ENCODE data around the gene NSL1.
A peak's percentile ranks its signal among the peaks of the same experiment; 100 is the strongest.
"Not testable (repeated sequence)": the region's sequence is repeated elsewhere in the genome, so short reads cannot be mapped to it uniquely, and the experiment has no call there.

NSL1 gene

DNA sequence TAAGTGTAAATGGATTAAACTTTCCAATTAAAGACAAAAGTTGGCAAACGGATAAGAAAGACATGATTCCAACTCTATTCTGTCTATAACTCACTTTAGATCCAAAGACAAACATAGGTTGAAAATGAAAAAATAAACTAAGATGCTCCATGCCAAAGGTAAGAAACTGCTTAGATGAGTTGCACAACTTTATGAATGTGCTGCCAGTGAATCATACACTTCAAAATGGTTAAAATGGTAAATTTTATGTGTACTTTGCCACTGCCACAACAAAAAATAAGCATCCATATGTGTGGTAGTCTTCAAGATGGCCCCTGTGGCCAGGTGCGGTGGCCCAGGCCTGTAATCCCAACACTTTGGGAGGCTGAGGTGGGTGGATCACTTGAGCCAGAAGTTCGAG, 45.0 kb downstream of the NSL1 start:
- DNase-seq = no peak

DNA sequence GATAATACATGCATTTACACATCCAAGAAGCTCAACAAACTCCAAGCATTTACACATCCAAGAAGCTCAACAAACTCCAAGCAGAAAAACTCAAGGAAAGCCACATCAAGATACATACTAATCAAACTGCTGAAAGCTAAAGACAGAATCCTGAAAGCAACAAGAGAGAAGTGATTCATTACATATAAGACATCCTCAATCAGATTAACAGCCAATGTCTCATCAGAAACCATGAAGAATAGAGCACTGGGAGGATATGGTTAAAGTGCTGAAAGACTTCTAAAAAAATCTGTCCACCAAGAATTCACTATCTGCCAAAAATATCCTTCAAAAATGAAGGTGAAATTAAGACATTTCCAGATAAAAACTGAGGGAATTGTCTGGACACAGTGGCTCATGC, 46.3 kb downstream of the NSL1 start:
- no peak for DNase-seq

DNA sequence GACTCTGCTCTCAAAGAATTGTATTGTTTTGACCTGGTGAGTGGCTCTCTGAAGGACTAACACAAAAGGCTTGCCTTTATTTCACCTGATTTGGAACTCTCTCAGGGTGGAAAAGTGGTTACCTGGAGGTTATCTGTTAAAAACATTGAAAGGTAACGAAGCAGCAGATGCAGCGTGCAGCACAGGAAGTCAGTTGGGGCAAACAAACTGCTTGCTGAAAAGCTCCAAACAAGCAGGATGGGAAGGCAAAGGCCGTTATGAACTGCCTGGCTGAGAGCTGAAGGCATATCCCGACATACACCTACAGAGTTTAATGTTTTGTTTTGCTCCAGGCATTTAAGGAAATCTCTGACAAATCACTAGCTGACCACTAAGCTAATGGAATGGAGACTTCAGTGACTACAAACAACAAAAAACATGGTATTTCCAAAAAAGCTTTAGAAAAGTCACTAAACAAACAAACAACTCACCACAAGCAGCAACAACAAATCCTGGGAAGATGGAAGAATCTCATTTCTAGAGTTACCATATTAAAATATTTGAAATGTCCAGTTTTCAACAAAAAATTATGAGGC, 47.6 kb downstream of the NSL1 start:
- peak in 1 of 5 donors; percentile 32 for DNase-seq

DNA sequence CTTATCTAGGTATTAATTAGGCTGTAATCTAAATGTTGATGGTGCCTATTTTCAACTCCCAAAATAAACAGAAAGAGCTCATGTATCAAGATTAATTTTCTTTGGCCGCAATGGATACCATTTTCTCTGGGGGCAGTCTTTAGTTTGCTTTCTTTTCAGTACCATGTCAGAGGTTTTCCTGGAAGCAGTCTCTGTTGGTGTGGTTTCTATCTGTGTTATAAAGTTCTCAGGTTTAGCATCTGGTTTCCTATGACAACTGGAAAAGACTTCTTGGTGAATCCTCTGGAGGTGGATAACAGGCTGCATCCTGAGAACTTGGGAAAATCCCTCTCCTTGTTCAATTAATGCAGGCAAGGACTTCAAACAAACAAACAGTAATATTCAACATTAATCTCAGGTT, 53.2 kb downstream of the NSL1 start:
- peak in 1 of 5 donors; percentile 59 for DNase-seq

DNA sequence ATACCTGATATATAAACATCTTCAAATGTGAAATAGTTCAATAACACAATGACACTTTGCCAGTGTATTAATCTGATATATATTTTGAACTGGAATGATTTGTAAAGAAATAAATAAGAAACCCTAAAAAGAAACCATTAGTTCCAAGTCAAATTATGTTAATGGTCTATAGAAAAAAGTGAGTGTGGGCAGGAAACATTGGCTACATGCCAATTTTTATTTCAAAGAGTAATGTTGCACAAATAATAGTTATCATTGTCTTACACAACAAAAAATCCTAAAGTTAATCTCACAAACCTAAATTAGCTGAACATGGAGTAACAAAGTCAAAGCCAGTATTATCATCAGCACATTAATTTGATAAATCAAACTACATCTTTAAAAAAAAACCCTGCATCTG, 54.0 kb downstream of the NSL1 start:
- no peak for DNase-seq

DNA sequence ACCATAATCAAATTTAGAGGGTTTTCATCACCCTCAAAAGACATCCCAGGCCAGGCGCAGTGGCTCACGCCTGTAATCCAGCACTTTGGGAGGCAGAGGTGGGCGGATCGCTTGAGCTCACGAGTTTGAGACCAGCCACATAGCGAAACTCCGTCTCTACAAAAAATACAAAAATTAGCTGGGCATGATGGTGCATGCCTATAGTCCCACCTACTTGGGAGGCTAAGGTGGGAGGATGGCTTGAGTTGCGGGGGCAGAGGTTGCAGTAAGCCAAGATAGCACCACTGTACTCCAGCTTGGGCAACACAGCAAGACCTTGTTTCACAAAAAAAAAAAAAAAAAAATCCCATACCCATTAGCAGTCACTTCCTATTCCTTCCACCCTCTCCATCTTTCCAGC, 58.5 kb downstream of the NSL1 start:
- DNase-seq = no peak

DNA sequence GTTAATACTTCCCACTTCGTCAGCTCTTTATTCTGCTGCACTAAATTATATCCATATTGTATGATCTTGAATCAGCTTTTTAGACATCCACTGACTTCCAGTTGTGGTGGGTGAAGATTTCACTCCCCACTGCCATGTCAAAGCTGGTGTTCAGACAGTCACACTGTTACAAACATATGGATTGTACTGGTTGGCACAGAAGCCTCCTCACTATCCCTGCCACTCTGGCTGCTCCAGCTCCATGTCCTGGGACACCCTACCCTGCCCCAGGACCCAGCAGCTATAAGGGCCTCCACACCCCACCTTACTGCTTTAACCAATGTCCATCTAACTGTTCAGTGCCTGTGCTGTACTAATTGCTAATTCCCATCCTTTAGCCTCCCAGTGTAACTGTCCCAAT, 59.9 kb downstream of the NSL1 start:
- no peak for DNase-seq

DNA sequence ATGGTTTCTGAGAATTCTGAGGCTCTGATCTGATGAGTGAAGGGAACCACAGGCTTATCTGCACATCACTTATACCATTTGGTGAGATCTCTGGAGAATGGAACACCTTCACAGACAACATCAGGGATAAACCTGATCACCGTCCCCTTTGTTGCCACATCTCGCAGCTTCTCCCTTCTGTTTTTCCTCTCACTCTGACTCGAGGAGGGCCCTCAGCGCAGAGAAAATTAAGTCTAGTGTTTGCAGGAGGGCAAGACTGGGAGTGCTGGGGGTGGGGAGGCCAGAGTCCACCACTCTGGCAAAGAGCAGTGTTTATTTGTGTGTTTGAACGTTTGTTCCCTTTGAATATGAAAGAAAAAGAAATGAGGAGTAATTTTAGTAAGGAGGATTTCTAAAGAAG, 63.0 kb downstream of the NSL1 start:
- no peak for DNase-seq

DNA sequence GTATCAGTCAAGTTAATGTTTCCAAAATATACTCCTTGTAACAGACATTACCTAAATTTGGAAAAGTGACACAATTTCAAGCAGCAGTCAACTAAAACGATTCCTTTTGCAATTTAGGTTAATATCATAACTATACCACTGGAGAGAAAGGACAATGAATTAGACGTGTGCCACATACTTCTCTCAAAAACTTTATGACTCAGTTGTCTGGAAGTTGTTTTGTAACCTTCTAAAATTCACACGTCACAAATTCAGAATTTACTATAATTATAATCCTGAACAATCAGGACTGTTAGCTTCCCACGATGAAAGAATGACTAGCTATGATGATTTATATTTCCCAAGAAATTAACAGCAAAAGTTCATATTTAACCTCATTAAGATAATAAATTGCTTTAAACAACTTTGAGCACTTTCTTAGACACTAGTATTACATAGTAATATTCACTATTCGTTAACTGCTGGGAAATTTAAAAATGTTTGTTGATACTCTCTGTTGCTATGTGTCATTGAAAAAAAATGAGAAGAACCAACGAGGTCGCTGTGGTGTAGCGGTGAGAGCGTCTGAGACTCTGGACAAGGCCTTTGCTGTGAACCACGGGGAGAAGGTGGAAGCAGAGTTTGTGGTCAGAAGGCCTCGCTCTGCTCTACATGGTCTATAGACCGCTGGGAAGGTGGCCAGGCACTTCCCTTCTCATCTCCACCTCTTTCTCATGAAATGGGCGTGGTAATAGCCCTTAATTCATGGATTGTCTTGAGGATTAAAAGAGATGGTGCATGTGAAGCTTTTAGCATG, 64.0 kb downstream of the NSL1 start:
- DNase-seq = no peak

DNA sequence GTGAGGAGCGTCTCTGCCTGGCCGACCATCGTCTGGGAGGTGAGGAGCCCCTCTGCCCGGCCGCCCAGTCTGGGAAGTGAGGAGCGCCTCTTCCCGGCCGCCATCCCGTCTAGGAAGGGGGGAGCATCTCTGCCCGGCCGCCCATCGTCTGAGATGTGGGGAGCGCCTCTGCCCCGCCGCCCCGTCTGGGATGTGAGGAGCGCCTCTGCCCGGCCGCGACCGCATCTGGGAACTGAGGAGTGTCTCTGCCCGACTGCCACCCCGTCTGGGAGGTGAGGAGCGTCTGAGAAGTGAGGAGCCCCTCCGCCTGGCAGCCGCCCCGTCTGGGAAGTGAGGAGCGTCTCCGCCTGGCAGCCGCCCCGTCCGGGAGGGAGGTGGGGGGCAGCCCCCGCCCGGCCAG, 66.9 kb downstream of the NSL1 start:
- not testable (repeated sequence) for DNase-seq

DNA sequence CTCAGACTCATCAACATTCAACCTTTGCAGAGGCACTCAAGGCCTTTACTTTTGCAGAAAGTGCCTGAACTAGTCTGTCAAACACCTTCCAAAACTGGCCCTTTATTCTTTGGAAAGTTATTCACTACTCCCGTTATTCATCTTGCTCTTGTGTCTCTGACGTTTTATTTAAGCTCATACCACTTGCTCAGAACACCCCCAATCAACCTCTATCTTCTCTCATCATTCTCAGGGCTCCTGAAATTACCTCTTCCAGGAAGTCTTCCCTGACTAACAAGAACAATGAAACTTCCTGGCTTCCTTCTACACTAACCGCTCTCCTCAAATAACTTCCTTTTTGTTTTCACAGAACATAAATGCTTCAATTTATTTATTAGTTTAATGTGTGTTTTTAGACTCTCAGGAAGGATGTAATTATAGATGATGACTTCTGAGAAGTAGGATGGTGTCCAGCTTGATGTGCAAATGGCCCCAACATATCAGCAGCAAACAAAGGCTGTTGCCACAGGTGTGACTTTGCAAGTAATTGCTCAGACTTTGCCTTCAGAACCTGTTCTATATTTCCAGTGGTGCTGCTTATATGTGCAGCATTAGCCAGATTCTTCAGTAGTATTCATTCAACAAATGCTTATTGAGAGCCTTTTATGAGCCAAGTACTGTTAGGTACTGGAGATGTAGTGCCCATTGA, 69.2 kb downstream of the NSL1 start:
- DNase-seq = peak in 1 of 5 donors; percentile 67

DNA sequence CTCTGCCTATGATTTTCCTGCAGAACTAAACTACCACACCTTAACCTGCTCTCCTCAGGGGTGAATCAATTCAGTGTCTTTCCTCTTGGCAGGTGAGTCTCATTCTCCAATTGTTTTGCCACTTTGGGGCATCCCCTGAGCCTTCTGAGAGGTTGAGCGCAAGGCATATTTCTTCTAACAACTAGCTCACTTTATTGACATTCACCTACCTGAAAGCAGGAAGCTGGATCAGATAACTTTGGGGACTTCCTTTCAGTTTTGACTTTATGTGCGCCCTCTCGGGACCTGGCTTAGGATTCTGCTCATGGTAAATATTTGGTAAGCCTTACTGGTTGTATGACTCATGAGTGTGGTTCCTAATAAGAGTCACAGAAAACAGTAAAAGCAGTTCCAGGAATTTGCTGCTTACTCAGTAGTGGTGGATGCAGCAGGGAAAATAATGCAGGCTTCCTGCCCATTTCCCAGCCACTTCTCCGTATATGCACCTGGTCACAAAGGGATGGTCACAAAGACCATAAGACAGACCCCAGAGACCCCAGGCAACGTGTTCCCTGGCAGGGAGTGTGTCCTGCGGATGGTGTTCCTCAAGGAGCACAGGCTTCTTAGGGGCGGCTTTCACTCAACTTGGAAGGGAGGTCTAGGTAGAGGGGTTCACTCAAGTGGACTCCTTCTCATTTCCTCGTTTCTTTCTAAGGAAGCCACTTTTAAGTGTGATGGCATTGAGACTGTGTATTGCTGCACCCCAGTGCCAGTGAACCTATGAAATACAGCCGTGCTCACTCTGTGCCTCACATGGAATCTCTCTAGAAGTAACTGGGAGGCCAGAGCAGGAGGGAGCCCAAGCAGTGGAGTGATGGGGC, 70.0 kb downstream of the NSL1 start:
- peak in 1 of 5 donors; percentile 84 for DNase-seq

DNA sequence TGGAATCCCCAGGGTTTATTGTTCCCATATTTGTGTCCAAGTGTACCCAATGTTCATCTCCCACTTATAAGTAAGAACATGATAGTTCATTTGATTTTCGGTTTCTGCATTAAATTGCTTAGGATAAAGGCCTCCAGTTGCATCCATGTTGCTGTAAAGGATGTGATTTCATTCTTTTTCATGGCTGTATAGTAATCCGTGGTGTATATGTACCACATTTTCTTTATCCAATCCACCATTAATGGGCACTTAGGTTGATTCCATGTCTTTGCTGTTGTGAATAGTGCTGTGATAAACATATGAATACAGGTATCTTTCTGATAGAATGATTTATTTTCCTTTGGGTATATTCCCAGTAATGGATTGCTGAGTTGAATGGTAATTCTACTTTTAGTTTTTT, 71.9 kb downstream of the NSL1 start:
- no peak for DNase-seq

DNA sequence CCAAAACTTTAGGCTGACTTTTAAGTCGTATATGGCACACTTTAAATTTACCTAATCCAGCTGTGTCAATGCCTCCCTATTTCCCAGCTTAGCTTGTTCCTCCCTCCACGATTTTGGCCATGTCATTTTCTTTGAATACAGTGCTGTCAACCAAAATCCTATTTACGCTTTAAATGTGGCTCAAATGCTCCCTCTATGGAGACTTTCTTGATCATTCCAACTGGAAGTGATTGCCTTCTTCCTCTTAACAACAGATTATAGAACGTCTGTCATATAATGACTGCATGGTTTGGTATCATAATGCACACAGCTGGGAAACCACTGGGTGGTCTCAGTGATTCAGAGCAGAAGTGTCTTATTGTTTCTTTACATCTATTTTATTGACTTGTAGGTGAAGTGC, 73.1 kb downstream of the NSL1 start:
- DNase-seq = no peak

DNA sequence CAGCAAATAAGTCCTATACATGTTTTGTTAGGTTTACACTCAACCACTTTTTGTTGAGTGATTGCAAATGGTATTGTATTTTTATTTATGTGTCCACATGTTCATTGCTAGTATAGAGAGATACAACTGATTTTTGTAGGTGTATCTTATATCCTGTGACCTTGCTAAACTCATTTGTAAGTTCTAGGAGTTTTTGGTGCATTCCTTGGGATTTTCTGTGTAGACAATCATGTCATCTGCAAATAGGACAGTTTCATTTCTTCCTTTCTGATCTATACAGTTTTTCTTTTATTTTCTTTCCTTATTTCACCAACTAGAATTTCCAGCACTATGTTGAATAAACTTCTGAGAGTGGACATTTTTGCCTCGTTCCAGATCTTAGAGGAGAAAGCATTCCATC, 75.4 kb downstream of the NSL1 start:
- no peak for DNase-seq

DNA sequence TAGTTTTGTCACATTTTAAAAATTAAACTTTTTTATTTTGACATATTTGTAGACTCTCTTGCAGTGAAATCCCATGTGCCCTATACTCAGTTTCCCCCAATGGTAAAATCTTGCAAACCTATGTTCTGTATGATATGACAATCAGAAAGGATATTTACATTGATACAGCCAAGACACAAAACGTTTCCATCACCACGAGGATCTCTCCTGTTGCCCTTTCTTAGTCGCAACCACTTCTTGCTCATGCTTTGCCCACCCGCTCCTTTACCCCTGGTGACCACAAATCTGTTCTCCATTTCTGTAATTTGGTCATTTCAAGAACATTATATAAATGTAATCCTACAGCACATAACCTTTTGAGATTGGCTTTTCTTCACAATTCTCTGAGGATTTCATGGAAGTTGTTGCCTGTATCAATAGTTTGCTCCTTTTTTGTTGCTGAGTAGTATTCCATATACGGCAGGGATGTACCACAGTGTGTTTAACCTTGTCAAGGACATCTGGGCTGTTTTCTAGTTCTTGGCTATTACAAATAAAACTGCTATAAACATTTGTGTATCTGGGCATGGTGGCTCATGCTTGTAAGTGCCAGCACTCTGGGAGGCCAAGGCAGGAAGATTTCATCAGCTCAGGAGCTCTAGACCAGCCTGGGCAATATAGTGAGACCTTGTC, 78.0 kb downstream of the NSL1 start:
- DNase-seq = no peak

DNA sequence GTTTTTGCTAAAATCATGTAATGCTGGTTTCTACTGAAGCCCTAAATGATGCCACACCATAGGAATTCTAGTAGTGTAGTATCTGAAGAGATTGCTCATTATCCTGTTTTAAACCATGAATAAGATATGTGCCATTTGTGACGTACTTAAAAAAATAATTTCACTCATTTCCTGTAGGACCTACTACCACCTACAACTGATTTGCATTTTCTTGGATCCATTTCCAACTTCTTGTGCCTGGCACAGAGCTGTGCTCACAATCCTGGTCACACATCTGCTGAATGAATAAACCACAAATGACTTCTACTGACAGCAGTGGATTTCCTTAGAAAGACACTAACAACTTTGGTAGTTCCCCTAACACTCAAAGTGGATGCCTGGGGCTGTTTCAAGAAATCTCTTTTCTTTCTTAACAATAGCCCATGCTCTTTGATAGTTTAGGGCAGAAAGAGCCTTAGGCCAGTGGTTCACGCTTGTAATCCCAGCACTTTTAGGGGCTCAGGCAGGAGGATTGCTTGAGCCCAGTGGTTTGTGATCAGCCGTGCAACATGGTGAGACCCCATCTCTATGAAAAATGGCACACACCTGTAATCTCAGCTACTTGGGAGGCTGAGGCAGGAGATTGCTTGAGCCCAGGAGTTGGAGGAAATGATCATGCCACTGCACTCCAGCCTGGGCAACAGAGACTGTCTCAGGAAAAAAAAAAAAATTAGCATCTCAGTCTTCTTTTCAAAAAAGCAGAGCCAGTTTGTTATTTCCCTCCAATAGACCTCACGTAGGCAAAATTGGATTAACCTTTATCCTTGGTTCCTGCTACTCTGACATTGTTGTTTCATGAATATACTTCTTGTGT, 78.9 kb downstream of the NSL1 start:
- DNase-seq = peak in 1 of 5 donors; percentile 58

DNA sequence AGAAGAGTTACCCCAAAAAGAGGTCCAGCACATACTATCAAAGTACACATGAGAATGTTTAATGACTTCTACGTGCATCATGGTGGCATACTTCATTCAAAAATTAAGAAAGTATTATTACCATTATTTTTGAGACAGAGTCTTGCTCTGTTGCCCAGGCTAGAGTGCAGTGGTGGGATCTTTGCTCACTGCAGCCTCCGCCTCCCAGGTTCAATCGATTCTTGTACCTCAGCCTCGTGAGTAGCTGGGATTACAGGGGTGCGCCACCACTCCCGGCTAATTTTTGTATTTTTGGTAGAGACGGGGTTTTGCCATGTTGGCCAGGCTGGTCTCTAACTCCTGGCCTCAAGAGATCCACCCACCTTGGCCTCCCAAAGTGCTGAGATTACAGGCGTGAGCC, 79.6 kb downstream of the NSL1 start:
- not testable (repeated sequence) for DNase-seq

DNA sequence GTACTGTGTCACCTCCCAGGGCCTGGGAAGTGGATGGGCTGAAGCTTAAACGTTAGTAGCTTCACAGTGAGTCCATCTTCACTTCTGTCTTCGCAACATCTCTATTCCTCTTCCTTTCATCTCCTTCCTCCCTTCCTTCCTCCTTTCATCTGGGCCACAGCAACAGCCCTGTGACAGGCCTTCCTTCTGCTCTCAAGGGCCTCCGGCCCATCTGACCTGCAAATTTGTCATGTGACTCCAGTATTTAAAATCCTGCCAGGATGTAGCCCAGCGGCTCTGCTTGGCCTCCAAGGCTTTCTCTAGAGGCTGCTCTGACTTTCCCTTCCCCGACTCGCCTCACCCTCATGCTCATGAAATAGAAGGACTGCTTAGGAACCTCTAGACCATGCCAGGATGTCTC, 81.0 kb downstream of the NSL1 start:
- DNase-seq = no peak

DNA sequence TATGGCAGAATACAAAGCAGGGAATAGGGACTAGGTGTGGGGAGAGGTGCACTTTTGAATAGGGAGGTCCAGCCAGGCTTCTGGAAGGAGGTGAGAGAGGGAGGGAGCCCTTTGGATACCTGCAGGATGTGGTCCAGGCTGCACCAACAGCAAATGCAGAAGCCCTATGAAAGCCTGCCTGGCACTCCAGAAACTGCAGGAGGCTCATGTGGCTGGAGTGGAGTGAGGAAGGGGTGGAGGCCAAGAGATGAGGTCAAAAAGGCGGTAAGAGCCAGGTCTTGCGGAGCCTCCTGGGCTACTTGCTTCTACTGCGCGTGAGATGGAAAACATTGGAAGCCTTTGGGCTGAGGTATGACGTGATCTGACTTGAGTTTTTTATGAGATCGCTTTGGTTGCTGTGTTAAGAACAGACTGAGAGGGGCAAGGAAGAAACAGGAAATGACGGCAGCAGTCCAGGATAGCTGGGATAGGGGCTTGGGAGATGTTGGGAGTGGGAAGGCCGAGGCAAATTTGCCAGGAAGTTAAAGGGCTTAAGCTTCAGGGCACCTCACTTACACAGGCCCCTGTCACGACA, 87.5 kb downstream of the NSL1 start:
- DNase-seq = no peak

DNA sequence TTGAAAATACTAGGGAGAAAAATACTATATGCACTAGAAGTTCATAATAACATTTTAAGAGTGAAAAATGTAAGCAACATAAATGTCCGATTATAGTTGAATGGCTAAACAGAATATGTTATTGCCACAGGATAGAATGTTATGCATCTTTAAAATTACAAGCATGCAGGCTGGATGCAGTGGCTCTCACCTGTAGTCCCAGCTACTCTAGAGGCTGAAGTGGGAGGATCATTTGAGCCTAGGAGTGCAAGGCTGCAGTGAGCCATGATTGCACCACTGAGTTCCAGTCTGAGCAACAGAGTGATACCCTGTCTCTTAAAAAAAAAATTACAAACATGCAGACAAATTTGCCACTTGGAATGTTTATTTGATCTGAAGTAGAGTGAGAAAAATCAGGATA, 88.9 kb downstream of the NSL1 start:
- no peak for DNase-seq

Measured in T-helper 1 cell (primary cell).